CD4-positive, alpha-beta memory T cell (primary cell): ENCODE data around the gene EHD2. TPM values are rescaled to one million over a fixed set of nuclear protein-coding genes. Genes with fewer than 3 reads are reported as not detected.
A peak's percentile ranks its signal among the peaks of the same experiment; 100 is the strongest.
"Not testable (repeated sequence)": the region's sequence is repeated elsewhere in the genome, so short reads cannot be mapped to it uniquely, and the experiment has no call there.

Experiments used
- CTCF ChIA-PET: fragments of 350-600 bp; sonication (Branson Sonifier 250); formaldehyde crosslinking; loops from one replicate; lab custom pipeline; 2021; ENCODE audit warnings: inconsistent platforms; ENCODE audit not compliant: partially characterized antibody; lab: Charles Lee
- POLR2A ChIA-PET: fragments of 350-600 bp; sonication (Branson Sonifier 250); formaldehyde crosslinking; loops from one replicate; lab custom pipeline; 2021; ENCODE audit not compliant: partially characterized antibody; lab: Charles Lee
- DNase-seq, 5 donors: peaks; one replicate each; pipeline versions ENCODE4 v3.0.0 to v3.0.0-alpha.2; 2020 to 2022; ENCODE audit warnings: mixed read lengths in 1 of 5
- H3K27ac ChIP-seq: one replicate; pipeline ENCODE4 v1.7.0; 2013; ENCODE audit warnings: low read depth, low read length
- H3K27me3 ChIP-seq: 2 replicates; pipeline ENCODE4 v1.7.0; 2013; ENCODE audit warnings: mild to moderate bottlenecking, low read length, moderate library complexity; ENCODE audit not compliant: insufficient read depth
- H3K36me3 ChIP-seq: 2 replicates; pipeline ENCODE4 v1.7.0; 2013; ENCODE audit warnings: mild to moderate bottlenecking, low read length, moderate library complexity; ENCODE audit not compliant: insufficient read depth
- H3K4me1 ChIP-seq: 2 replicates; pipeline ENCODE4 v1.7.0; 2013; ENCODE audit warnings: mild to moderate bottlenecking, low read length, moderate library complexity; ENCODE audit not compliant: insufficient read depth
- H3K4me3 ChIP-seq, 2 donors: one replicate each; pipeline ENCODE4 v1.7.0; 2013; ENCODE audit warnings: low read length in 2 of 2, mild to moderate bottlenecking in 1 of 2
- H3K9me3 ChIP-seq, 2 donors: one replicate each; pipeline ENCODE4 v1.7.0; 2013; ENCODE audit warnings: low read length in 2 of 2, control low read depth in 1 of 2; ENCODE audit not compliant: control insufficient read depth in 1 of 2
- H3K27ac Mint-ChIP-seq, 7 donors: one replicate each; pipeline ENCODE4 v1.8.0; 2020 to 2021; ENCODE audit warnings: mixed read lengths in 7 of 7, mild to moderate bottlenecking in 6 of 7, inconsistent platforms in 3 of 7, moderate library complexity in 3 of 7
- H3K27me3 Mint-ChIP-seq, 2 donors: one replicate each; pipeline ENCODE4 v1.8.0; 2020 to 2021; ENCODE audit warnings: mixed read lengths in 2 of 2
- H3K36me3 Mint-ChIP-seq, 2 donors: one replicate each; pipeline ENCODE4 v1.8.0; 2020 to 2021; ENCODE audit warnings: mixed read lengths in 2 of 2, inconsistent platforms in 1 of 2, mild to moderate bottlenecking in 1 of 2
- H3K4me1 Mint-ChIP-seq, 4 donors: one replicate each; pipeline ENCODE4 v1.8.0; 2020 to 2021; ENCODE audit warnings: mixed read lengths in 4 of 4, mild to moderate bottlenecking in 1 of 4
- H3K4me3 Mint-ChIP-seq, 8 donors: one replicate each; pipeline ENCODE4 v1.8.0; 2020 to 2021; ENCODE audit warnings: mixed read lengths in 8 of 8, mild to moderate bottlenecking in 7 of 8, moderate library complexity in 6 of 8, inconsistent platforms in 3 of 8
- H3K9me3 Mint-ChIP-seq, 8 donors: one replicate each; pipeline ENCODE4 v1.8.0; 2020 to 2021; ENCODE audit warnings: mixed read lengths in 8 of 8, mild to moderate bottlenecking in 5 of 8, inconsistent platforms in 3 of 8, moderate library complexity in 1 of 8
- intact Hi-C: fragments of 100-400 bp; cut with micrococcal nuclease; formaldehyde crosslinking; loops from one replicate; pipeline ENCODE4 v1.15.1; 2023
- polyA plus RNA-seq, 2 donors: library from polyadenylated mRNA; unstranded; fragments of 300-500 nt; fragmentation: Illumina TruSeq; gene quantifications; one replicate each; pipeline ENCODE4 v1.2.3, GENCODE V29; 2021
- total RNA-seq, 2 experiments: library from RNA; stranded (reverse); gene quantifications; one replicate each; pipeline ENCODE4 v1.2.3, GENCODE V29; 2021

The EHD2 gene
- total RNA-seq = not detected
- polyA plus RNA-seq = not detected

- peak within 1 kb of the TSS in 3 of 8 donors; percentile 6 to 61 (median 43) for H3K4me3 Mint-ChIP-seq
- H3K27ac Mint-ChIP-seq = no peak within 1 kb of the TSS
Measured at GRCh38 chr19:47713046-47714021, at the start of gene EHD2. Gene EHD2, plus strand, starts transcription at chr19:47713422. Its CDS starts 3,191 bp downstream, at chr19:47716613.

DNA sequence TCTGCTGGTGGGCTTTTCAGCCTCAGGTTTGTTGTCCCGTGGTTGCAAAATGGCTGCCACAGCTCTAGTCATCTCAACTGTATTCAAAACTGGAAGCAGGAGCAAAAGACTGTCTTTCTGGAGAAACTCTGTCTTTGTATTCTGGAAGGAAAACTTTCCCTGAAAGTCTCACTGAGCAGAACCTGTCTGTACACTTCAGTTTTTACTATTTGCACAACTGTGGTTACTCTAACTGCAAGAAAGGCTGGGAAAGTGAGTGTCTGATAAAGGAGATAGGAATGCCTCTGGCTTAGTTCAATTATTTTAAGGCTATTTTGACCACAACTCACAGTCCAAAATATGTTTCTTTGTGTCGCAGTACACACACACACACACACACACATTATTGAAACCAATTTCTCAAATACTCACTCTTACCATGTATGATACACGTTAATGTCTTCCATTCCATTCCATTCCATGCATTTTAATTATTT lies 49.7 kb upstream of the EHD2 start:
- H3K27me3 Mint-ChIP-seq = no peaks in the 10 kb centered on the region
- Histone ChIP-seq H3K27ac (no peak overlapping the region), H3K4me1 (no peaks in the 10 kb centered on the region), H3K9me3 (no peaks in the 10 kb centered on the region), H3K27me3 (no peaks in the 10 kb centered on the region), H3K36me3 (peaks cover 4% of the 10 kb centered on the region), H3K4me3 (no peak overlapping the region)
- peaks cover 11 to 24% of the 10 kb centered on the region in 2 donors for H3K36me3 Mint-ChIP-seq
- peaks cover 14 to 47% (median 27%) of the 10 kb centered on the region in 4 donors for H3K4me1 Mint-ChIP-seq
- peak overlapping the region in 1 of 7 donors; percentile 85 for H3K27ac Mint-ChIP-seq
- ChIA-PET POLR2A (no interaction called here), CTCF (no interaction called here)
- no peaks in the 10 kb centered on the region for H3K9me3 Mint-ChIP-seq
- no peak for DNase-seq
- intact Hi-C loops = no loop called here
- no peak overlapping the region for H3K4me3 Mint-ChIP-seq

More at GRCh38 chr19:47713046-47714021, at the start of gene EHD2:
- no peak within 1 kb of the TSS for H3K4me3 ChIP-seq
- H3K4me1 ChIP-seq = peaks cover 4% of the 10 kb centered on the region
- Mint-ChIP-seq H3K27me3 (peaks cover 28 to 31% of the 10 kb centered on the region in 2 donors), H3K4me1 (peaks cover 0 to 3% (median 2%) of the 10 kb centered on the region in 4 donors), H3K36me3 (peaks cover 0 to 4% of the 10 kb centered on the region in 2 donors), H3K9me3 (peaks cover 0 to 17% (median 5%) of the 10 kb centered on the region in 8 donors)
- no peaks in the 10 kb centered on the region for H3K27me3 ChIP-seq
- POLR2A ChIA-PET = no interaction called here
- peak in 4 of 5 donors; percentile 11 to 34 (median 21) for DNase-seq
- intact Hi-C loops = loop anchor here (1.0 kb wide), 1 partner anchor 30 kb away; no protein-coding TSS in a partner anchor
- H3K9me3 ChIP-seq = no peaks in the 10 kb centered on the region
- no peak within 1 kb of the TSS for H3K27ac ChIP-seq
- no peaks in the 10 kb centered on the region for H3K36me3 ChIP-seq
- CTCF ChIA-PET = interaction anchor here (0.6 to 15.5 kb wide), 14 partner anchors 10 to 1688 kb away, joined by 3 to 293 read pairs (median 4); partner anchors contain the start of gene NOP53

- H3K4me3 Mint-ChIP-seq = no peak overlapping the region
- Histone ChIP-seq H3K4me3 (no peak overlapping the region), H3K27ac (no peak overlapping the region), H3K4me1 (no peaks in the 10 kb centered on the region), H3K36me3 (peaks cover 4% of the 10 kb centered on the region), H3K9me3 (no peaks in the 10 kb centered on the region), H3K27me3 (no peaks in the 10 kb centered on the region)
- ChIA-PET CTCF (no interaction called here), POLR2A (no interaction called here)
- peak overlapping the region in 2 of 7 donors; percentile 32 to 85 for H3K27ac Mint-ChIP-seq
- H3K36me3 Mint-ChIP-seq = peaks cover 6 to 22% of the 10 kb centered on the region in 2 donors
- peaks cover 16 to 41% (median 27%) of the 10 kb centered on the region in 4 donors for H3K4me1 Mint-ChIP-seq
- intact Hi-C loops = no loop called here
- no peaks in the 10 kb centered on the region for H3K27me3 Mint-ChIP-seq
- no peak for DNase-seq
- no peaks in the 10 kb centered on the region for H3K9me3 Mint-ChIP-seq
Measured at GRCh38 chr19:47663911-47664771, 49.1 kb upstream of the EHD2 start.

GRCh38 chr19:47668556-47668955 lies 44.7 kb upstream of the EHD2 start:
- Mint-ChIP-seq H3K36me3 (peaks cover 5 to 18% of the 10 kb centered on the region in 2 donors), H3K4me1 (peaks cover 11 to 17% (median 13%) of the 10 kb centered on the region in 4 donors)
- intact Hi-C loops, H3K9me3 Mint-ChIP-seq, CTCF ChIA-PET, H3K4me3 Mint-ChIP-seq, H3K9me3 ChIP-seq, POLR2A ChIA-PET, H3K27ac ChIP-seq, H3K4me1 ChIP-seq, H3K27me3 ChIP-seq, H3K4me3 ChIP-seq, DNase-seq, H3K27me3 Mint-ChIP-seq, H3K27ac Mint-ChIP-seq: not testable (repeated sequence)
- peaks cover 14% of the 10 kb centered on the region for H3K36me3 ChIP-seq

GRCh38 chr19:47670736-47671135 lies 42.5 kb upstream of the EHD2 start:
- no peaks in the 10 kb centered on the region for H3K27me3 ChIP-seq
- ChIA-PET CTCF (no interaction called here), POLR2A (no interaction called here)
- no peak overlapping the region for H3K4me3 ChIP-seq
- intact Hi-C loops = no loop called here
- H3K27ac ChIP-seq = no peak overlapping the region
- Mint-ChIP-seq H3K27ac (peak overlapping the region in 2 of 7 donors; percentile 56 to 74), H3K27me3 (no peaks in the 10 kb centered on the region), H3K4me3 (no peak overlapping the region), H3K9me3 (no peaks in the 10 kb centered on the region), H3K36me3 (peaks cover 20 to 30% of the 10 kb centered on the region in 2 donors), H3K4me1 (peaks cover 3 to 6% (median 4%) of the 10 kb centered on the region in 4 donors)
- peaks cover 18% of the 10 kb centered on the region for H3K36me3 ChIP-seq
- DNase-seq = no peak
- H3K4me1 ChIP-seq = no peaks in the 10 kb centered on the region
- no peaks in the 10 kb centered on the region for H3K9me3 ChIP-seq

- Mint-ChIP-seq H3K4me3 (no peak overlapping the region), H3K27me3 (no peaks in the 10 kb centered on the region), H3K36me3 (peaks cover 20 to 31% of the 10 kb centered on the region in 2 donors), H3K27ac (peak overlapping the region in 2 of 7 donors; percentile 19 to 91), H3K4me1 (peaks cover 0 to 5% (median 2%) of the 10 kb centered on the region in 4 donors), H3K9me3 (no peaks in the 10 kb centered on the region)
- DNase-seq = no peak
- intact Hi-C loops = no loop called here
- no peak overlapping the region for H3K27ac ChIP-seq
- ChIA-PET CTCF (no interaction called here), POLR2A (no interaction called here)
- H3K36me3 ChIP-seq = peaks cover 18% of the 10 kb centered on the region
- no peak overlapping the region for H3K4me3 ChIP-seq
- H3K9me3 ChIP-seq = no peaks in the 10 kb centered on the region
- no peaks in the 10 kb centered on the region for H3K27me3 ChIP-seq
- H3K4me1 ChIP-seq = no peaks in the 10 kb centered on the region
Measured at GRCh38 chr19:47671499-47671898, 41.7 kb upstream of the EHD2 start.
